Measurements from ENCODE around the gene PPP4R2.

Gene PPP4R2

DNA sequence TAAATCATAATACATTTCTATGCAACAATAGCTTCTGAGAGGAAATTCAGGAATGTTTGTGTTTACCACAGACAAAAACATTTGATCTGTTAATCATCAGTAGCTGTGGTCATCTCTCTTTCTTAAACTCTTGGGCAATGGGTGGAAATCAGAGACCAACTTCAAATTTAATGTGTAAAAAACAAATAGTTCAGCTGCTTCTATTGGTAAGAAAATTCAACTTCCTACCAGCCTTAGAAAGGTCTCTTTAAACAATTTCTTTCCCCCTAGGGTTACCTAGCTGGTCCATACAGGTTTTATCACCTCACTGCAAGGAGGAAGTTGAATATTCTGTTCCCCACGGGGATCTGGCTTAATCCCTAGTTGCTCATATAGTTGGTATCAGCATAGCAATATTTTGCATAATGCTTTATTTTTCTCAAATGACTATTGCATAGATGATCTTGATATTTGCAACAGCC lies 20.3 kb upstream of the PPP4R2 start (continued):
- TF ChIP-seq, protein P1, sequence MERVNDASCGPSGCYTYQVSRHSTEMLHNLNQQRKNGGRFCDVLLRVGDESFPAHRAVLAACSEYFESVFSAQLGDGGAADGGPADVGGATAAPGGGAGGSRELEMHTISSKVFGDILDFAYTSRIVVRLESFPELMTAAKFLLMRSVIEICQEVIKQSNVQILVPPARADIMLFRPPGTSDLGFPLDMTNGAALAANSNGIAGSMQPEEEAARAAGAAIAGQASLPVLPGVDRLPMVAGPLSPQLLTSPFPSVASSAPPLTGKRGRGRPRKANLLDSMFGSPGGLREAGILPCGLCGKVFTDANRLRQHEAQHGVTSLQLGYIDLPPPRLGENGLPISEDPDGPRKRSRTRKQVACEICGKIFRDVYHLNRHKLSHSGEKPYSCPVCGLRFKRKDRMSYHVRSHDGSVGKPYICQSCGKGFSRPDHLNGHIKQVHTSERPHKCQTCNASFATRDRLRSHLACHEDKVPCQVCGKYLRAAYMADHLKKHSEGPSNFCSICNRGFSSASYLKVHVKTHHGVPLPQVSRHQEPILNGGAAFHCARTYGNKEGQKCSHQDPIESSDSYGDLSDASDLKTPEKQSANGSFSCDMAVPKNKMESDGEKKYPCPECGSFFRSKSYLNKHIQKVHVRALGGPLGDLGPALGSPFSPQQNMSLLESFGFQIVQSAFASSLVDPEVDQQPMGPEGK (CRISPR knock-in tag; IDR thresholded peaks at IDR 0.05; ENCODE audit: borderline replicate concordance) = no peak
- TF ChIP-seq ZNF8 (CRISPR knock-in tag; IDR thresholded peaks at IDR 0.05) = no peak

DNA sequence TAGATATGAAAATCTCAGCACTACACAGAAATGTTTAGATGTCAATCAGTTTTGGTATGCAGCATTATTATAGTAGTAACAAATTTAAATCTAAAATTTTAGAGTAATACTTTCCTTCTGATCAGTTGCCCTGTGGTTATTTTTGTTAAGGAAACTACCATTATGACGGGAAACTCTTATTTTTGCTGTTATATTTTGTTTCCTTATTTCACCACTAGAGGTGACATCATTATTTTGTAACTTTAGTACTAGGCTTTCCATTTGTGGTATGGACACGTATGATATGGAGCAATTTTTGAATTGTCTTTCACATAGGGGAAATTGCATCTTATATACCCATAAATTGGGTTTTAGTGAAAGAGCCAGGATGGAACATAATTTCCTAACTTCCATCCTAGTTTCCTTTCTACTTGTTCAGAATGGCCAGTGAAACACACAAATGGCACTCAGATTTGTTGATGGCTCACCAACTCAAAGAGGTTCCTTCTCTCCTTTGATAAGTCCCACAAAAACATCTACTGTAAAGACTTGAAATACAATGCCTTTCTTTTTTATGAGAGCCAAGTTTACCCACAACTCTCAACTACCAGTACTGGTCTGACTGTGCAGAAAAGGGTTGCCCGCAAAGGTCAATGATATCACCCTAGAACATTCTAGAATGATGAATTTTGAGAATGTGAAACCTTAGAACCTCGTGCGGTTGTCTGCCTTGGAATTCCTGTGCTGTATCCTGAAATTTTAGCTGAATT lies 19.4 kb upstream of the PPP4R2 start:
- no peak for ATAC-seq
- TF ChIP-seq, protein P2, sequence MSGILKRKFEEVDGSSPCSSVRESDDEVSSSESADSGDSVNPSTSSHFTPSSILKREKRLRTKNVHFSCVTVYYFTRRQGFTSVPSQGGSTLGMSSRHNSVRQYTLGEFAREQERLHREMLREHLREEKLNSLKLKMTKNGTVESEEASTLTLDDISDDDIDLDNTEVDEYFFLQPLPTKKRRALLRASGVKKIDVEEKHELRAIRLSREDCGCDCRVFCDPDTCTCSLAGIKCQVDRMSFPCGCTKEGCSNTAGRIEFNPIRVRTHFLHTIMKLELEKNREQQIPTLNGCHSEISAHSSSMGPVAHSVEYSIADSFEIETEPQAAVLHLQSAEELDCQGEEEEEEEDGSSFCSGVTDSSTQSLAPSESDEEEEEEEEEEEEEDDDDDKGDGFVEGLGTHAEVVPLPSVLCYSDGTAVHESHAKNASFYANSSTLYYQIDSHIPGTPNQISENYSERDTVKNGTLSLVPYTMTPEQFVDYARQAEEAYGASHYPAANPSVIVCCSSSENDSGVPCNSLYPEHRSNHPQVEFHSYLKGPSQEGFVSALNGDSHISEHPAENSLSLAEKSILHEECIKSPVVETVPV (CRISPR knock-in tag; IDR thresholded peaks at IDR 0.05) = no peak
- TF ChIP-seq RARB (CRISPR knock-in tag; IDR thresholded peaks at IDR 0.05) = no peak
- TF ChIP-seq SNAI2 (CRISPR knock-in tag; IDR thresholded peaks at IDR 0.05) = no peak
- TF ChIP-seq ZNF70 (CRISPR knock-in tag; IDR thresholded peaks at IDR 0.05) = no peak
- TF ChIP-seq PPARA (CRISPR knock-in tag; IDR thresholded peaks at IDR 0.05; ENCODE audit: borderline replicate concordance) = no peak
- TF ChIP-seq, protein P3, sequence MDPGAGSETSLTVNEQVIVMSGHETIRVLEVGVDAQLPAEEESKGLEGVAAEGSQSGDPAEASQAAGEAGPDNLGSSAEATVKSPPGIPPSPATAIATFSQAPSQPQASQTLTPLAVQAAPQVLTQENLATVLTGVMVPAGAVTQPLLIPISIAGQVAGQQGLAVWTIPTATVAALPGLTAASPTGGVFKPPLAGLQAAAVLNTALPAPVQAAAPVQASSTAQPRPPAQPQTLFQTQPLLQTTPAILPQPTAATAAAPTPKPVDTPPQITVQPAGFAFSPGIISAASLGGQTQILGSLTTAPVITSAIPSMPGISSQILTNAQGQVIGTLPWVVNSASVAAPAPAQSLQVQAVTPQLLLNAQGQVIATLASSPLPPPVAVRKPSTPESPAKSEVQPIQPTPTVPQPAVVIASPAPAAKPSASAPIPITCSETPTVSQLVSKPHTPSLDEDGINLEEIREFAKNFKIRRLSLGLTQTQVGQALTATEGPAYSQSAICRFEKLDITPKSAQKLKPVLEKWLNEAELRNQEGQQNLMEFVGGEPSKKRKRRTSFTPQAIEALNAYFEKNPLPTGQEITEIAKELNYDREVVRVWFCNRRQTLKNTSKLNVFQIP (CRISPR knock-in tag; IDR thresholded peaks at IDR 0.05; ENCODE audit: borderline replicate concordance, low read depth) = no peak
- TF ChIP-seq GLIS3 (CRISPR knock-in tag; IDR thresholded peaks at IDR 0.05) = no peak
- no peak for TF ChIP-seq TOX (CRISPR knock-in tag; IDR thresholded peaks at IDR 0.05; ENCODE audit: borderline replicate concordance)
- no peak for TF ChIP-seq ZC3H10 (CRISPR knock-in tag; IDR thresholded peaks at IDR 0.05)
- TF ChIP-seq ZNF8 (CRISPR knock-in tag; IDR thresholded peaks at IDR 0.05) = no peak
- TF ChIP-seq ZNF565 (CRISPR knock-in tag; conservative IDR thresholded peaks at IDR 0.05; ENCODE audit: low read depth) = no peak
- TF ChIP-seq ISL1 (CRISPR knock-in tag; IDR thresholded peaks at IDR 0.05) = no peak
- no peak for TF ChIP-seq ARNTL (CRISPR knock-in tag; IDR thresholded peaks at IDR 0.05; ENCODE audit: borderline replicate concordance, low read depth)
- TF ChIP-seq OSR1 (CRISPR knock-in tag; IDR thresholded peaks at IDR 0.05) = no peak
- TF ChIP-seq, protein P1 (CRISPR knock-in tag; IDR thresholded peaks at IDR 0.05; ENCODE audit: borderline replicate concordance) = no peak

DNA sequence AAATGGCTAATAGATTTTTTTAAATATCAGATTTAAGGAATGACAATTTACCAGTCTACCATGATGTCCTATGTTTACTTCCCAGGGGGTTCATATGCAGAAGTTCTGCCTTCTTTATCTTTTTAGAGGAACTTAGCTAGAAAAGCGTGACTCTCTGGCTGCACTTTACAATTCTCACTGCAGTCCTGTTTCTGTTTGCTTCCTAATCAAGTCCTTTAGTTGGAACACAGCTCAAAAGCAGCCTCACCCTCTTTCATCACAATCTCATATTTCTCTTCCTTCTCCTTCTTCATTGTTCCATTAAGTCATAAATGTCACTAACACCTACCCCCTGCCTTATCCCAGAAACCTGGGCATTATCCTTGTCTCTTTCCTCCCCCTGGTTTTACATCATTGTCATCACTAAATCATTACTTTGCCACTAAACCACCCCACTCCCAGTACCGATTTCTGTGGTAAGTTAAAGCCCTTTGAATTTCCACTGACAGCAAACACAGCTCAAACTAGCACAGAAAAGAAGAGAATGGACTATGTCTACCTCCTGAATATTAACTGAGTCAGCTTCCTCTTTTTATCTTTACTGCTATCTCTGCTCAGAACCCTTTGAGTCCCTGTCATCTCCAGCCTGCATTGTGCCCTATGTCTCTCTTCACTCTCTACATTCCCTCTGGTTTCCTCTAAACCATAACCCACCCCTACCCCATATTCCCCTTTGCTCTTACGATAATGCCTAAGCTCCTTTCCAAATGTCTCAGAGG lies 13.8 kb upstream of the PPP4R2 start:
- no peak for ATAC-seq
- no peak for TF ChIP-seq ISL1 (CRISPR knock-in tag; IDR thresholded peaks at IDR 0.05)
- TF ChIP-seq ESRRG (CRISPR knock-in tag; IDR thresholded peaks at IDR 0.05) = no peak
- no peak for TF ChIP-seq SNAI2 (CRISPR knock-in tag; IDR thresholded peaks at IDR 0.05)
- TF ChIP-seq OSR1 (CRISPR knock-in tag; IDR thresholded peaks at IDR 0.05) = no peak
- TF ChIP-seq, protein P4, sequence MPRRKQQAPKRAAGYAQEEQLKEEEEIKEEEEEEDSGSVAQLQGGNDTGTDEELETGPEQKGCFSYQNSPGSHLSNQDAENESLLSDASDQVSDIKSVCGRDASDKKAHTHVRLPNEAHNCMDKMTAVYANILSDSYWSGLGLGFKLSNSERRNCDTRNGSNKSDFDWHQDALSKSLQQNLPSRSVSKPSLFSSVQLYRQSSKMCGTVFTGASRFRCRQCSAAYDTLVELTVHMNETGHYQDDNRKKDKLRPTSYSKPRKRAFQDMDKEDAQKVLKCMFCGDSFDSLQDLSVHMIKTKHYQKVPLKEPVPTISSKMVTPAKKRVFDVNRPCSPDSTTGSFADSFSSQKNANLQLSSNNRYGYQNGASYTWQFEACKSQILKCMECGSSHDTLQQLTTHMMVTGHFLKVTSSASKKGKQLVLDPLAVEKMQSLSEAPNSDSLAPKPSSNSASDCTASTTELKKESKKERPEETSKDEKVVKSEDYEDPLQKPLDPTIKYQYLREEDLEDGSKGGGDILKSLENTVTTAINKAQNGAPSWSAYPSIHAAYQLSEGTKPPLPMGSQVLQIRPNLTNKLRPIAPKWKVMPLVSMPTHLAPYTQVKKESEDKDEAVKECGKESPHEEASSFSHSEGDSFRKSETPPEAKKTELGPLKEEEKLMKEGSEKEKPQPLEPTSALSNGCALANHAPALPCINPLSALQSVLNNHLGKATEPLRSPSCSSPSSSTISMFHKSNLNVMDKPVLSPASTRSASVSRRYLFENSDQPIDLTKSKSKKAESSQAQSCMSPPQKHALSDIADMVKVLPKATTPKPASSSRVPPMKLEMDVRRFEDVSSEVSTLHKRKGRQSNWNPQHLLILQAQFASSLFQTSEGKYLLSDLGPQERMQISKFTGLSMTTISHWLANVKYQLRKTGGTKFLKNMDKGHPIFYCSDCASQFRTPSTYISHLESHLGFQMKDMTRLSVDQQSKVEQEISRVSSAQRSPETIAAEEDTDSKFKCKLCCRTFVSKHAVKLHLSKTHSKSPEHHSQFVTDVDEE (CRISPR knock-in tag; IDR thresholded peaks at IDR 0.05) = no peak
- no peak for TF ChIP-seq ZFP3 (CRISPR knock-in tag; IDR thresholded peaks at IDR 0.05)

All from SK-N-SH treated with all-trans-retinoic acid at 6 μM for 48 hours (cell line).